Measurements from ENCODE around the gene TCERG1. TPM values are rescaled to one million over a fixed set of nuclear protein-coding genes. Genes with fewer than 3 reads are reported as not detected.

TCERG1 gene
- total RNA-seq = 138 TPM

GRCh38 chr5:146446861-146447733 is at the start of gene TCERG1:
Gene TCERG1, plus strand, starts transcription at chr5:146447333. Its CDS starts 17 bp downstream, at chr5:146447350.

GRCh38 chr5:146516151-146516475 is 69.0 kb downstream of the TCERG1 start, which contains the start of gene GPR151:
Gene GPR151, minus strand, starts transcription at chr5:146516190. Its CDS starts 77 bp downstream, at chr5:146516113.

Other genes starting within 250 kb of the TCERG1 start
- gene RBM27, start 243.7 kb upstream of the TCERG1 start, total RNA-seq = 45.7 TPM
- 0.27 TPM for gene POU4F3, start 108.5 kb upstream of the TCERG1 start, total RNA-seq
- not detected for gene GPR151, start 68.9 kb downstream of the TCERG1 start, total RNA-seq